HepG2 (cell line): ENCODE results near the gene LYPD4. TPM values are rescaled to one million over a fixed set of nuclear protein-coding genes. Genes with fewer than 3 reads are reported as not detected.
A peak's percentile ranks its signal among the peaks of the same experiment; 100 is the strongest.

ENCODE experiments used
- ATF2 ChIP-seq: sonication (generic); formaldehyde crosslinking; IDR thresholded peaks from 2 replicates; pipeline ENCODE4 v1.4.0; 2020; ENCODE audit warnings: missing genetic modification reagents
- GTF2F1 ChIP-seq: fragments of 150-350 bp; IDR thresholded peaks from 2 replicates; pipeline ENCODE4 v1.6.1; 2014; ENCODE audit warnings: low read length
- HMG20B ChIP-seq: conservative IDR thresholded peaks from 2 replicates; pipeline ENCODE4 v1.6.1; 2016; ENCODE audit warnings: missing genetic modification reagents, missing compliant biosample characterization
- MED1 ChIP-seq: sonication (generic); formaldehyde crosslinking; IDR thresholded peaks from 2 replicates; pipeline ENCODE4 v1.4.0; 2020; ENCODE audit warnings: missing genetic modification reagents
- MIER3 ChIP-seq: IDR thresholded peaks from 2 replicates; pipeline ENCODE4 v1.6.1; 2016; ENCODE audit warnings: missing compliant biosample characterization, borderline replicate concordance
- MIXL1 ChIP-seq: IDR thresholded peaks from 2 replicates; pipeline ENCODE4 v1.6.1; 2016
- MNT ChIP-seq: fragments of 450-650 bp; IDR thresholded peaks from 2 replicates; pipeline ENCODE4 v1.6.1; 2016
- NFKBIZ ChIP-seq: IDR thresholded peaks from 2 replicates; pipeline ENCODE4 v1.6.1; 2018; ENCODE audit warnings: missing genetic modification reagents, missing compliant biosample characterization
- PHF8 ChIP-seq: sonication (generic); formaldehyde crosslinking; IDR thresholded peaks from 2 replicates; pipeline ENCODE4 v1.5.0; 2020; ENCODE audit warnings: missing genetic modification reagents
- PRDM4 ChIP-seq: sonication (generic); formaldehyde crosslinking; IDR thresholded peaks from 2 replicates; pipeline ENCODE4 v1.9.0; 2021; ENCODE audit warnings: missing genetic modification reagents, borderline replicate concordance
- SAFB2 ChIP-seq: sonication (generic); formaldehyde crosslinking; IDR thresholded peaks from 2 replicates; pipeline ENCODE4 v1.5.1; 2020; ENCODE audit warnings: missing genetic modification reagents, low read depth, mild to moderate bottlenecking, borderline replicate concordance
- SALL1 ChIP-seq: sonication (generic); formaldehyde crosslinking; IDR thresholded peaks from 2 replicates; pipeline ENCODE4 v1.8.0; 2022; ENCODE audit warnings: mild to moderate bottlenecking, missing genetic modification reagents
- TBP ChIP-seq: sonication (generic); formaldehyde crosslinking; IDR thresholded peaks from 2 replicates; pipeline ENCODE4 v1.5.0; 2020; ENCODE audit warnings: missing genetic modification reagents
- ZBTB37 ChIP-seq: sonication (generic); formaldehyde crosslinking; IDR thresholded peaks from 2 replicates; pipeline ENCODE4 v1.4.0; 2020; ENCODE audit warnings: mild to moderate bottlenecking, missing genetic modification reagents
- ZFP62 ChIP-seq: sonication (generic); formaldehyde crosslinking; IDR thresholded peaks from 2 replicates; pipeline ENCODE4 v1.4.0; 2020; ENCODE audit warnings: missing genetic modification reagents
- ZMAT5 ChIP-seq: sonication (generic); formaldehyde crosslinking; IDR thresholded peaks from 2 replicates; pipeline ENCODE4 v1.5.0; 2020; ENCODE audit warnings: mild to moderate bottlenecking, low read depth, missing genetic modification reagents, borderline replicate concordance
- ZNF430 ChIP-seq: sonication (generic); formaldehyde crosslinking; IDR thresholded peaks from 2 replicates; pipeline ENCODE4 v1.9.0; 2021; ENCODE audit warnings: mild to moderate bottlenecking, missing genetic modification reagents
- ZNF749 ChIP-seq: sonication (generic); formaldehyde crosslinking; IDR thresholded peaks from 2 replicates; pipeline ENCODE4 v1.8.0; 2022; ENCODE audit warnings: mild to moderate bottlenecking, missing genetic modification reagents, moderate library complexity, borderline replicate concordance
- polyA plus RNA-seq, 8 experiments: library from polyadenylated mRNA; depleted of rRNA in 3 of 8; stranded (reverse) in 7 of 8; unstranded in 1 of 8; fragments of >200 nt; fragmentation: Illumina TruSeq in 4 of 8; extraction: Trizol in 4 of 8; gene quantifications; 2 replicates each; pipeline versions ENCODE4 v1.2.1 to v1.2.3, GENCODE V29; 2011 to 2016; ENCODE audit warnings: low read depth in 4 of 8, missing spikeins in 1 of 8, mixed read lengths in 1 of 8; ENCODE audit not compliant: insufficient read depth in 1 of 8
- total RNA-seq, 5 experiments: library from RNA; depleted of rRNA; stranded (reverse); fragments of >200 nt; fragmentation: Illumina TruSeq; extraction: Trizol; gene quantifications; 2 replicates each; pipeline ENCODE4 v1.2.3, GENCODE V29; 2016; ENCODE audit warnings: low read depth in 1 of 5
- TF ChIP-seq, protein P1 (sequence below): IDR thresholded peaks from 2 replicates; pipeline ENCODE4 v1.6.1; 2018; ENCODE audit warnings: missing genetic modification reagents, mild to moderate bottlenecking, missing compliant biosample characterization
- TF ChIP-seq, protein P2 (sequence below): sonication (generic); formaldehyde crosslinking; IDR thresholded peaks from 2 replicates; pipeline ENCODE4 v1.4.0; 2020; ENCODE audit warnings: mild to moderate bottlenecking, missing genetic modification reagents

Gene LYPD4
- total and polyA plus RNA-seq, 2 of the 13 experiments (the other 11 are each of a cell fraction or from before 2014, with no cell fraction given) = not detected

DNA sequence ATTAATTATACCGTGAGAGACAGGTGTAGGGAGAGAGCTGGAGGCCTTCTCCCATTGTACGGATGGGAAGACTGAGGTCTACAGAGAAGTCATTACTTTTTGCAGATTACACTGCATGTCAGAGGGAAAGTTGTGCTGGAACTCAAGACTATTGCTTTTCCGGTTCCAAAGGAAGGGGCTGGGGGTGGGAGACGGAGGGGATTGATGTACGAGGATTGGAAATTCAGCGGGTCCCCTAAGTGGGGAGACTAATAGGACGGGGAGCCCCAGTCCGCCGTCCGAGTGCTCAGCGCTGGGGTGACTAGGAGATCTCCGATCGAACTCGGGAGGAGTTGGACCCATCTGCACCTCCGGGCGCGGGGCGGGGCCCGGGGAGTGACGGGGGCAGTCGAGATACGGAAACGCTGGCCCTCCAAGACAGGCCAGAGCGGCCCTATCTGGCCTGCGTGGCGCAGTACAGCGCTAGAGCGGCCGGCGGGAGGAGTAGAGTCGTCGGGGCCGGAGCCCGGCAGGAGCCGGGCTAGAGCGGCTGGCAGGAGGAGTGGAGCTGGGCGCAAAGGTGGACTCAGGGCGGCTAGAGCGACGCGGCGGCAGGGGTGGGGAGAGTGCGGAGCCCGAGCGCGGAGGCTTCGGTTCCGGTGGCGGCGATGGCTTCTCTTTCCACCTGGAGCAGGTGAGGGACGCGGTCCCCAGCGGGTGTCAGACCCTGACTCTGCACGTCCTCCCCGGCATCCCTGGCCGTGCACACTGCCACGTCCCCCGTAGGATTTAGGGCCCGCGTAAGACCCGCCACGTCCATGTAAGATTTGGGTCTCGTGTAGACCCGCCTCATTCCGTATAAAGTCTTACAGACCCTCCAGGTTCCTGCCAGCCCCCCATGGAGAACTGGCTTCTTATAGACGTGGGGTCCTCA is 39.6 kb upstream of the LYPD4 start (continued):
- TF ChIP-seq NFKBIZ (CRISPR knock-in tag) = no peak
- peak; percentile 86; the same call in 1 of the 2 replicates for TF ChIP-seq ZNF430 (CRISPR knock-in tag)
- peak; percentile 77 for TF ChIP-seq SALL1 (CRISPR knock-in tag)
- TF ChIP-seq ZNF749 (CRISPR knock-in tag) = peak; percentile 81; the same call in 1 of the 2 replicates
- no peak for TF ChIP-seq PRDM4 (CRISPR knock-in tag)
- TF ChIP-seq MIER3 (CRISPR knock-in tag) = peak; percentile 85; the same call in 1 of the 2 replicates
- peak; percentile 76; the same call in 1 of the 2 replicates for TF ChIP-seq TBP (CRISPR knock-in tag)
- 0 out of 2 replicates have a peak, but pooled peaks have one; percentile 1 for TF ChIP-seq ZBTB37 (CRISPR knock-in tag)
- peak; percentile 46; the same call in 1 of the 2 replicates for TF ChIP-seq SAFB2
- TF ChIP-seq GTF2F1 = no peak
- TF ChIP-seq ZFP62 (CRISPR knock-in tag) = 0 out of 2 replicates have a peak, but pooled peaks have one; percentile 15
- peak; percentile 84 for TF ChIP-seq MED1 (CRISPR knock-in tag)
- TF ChIP-seq HMG20B (CRISPR knock-in tag) = 0 out of 2 replicates have a peak, but pooled peaks have one; percentile 18
- no peak for TF ChIP-seq ZMAT5 (CRISPR knock-in tag)
- no peak for TF ChIP-seq MIXL1 (CRISPR knock-in tag)
- peak; percentile 82 for TF ChIP-seq ATF2
- peak; percentile 62 for TF ChIP-seq PHF8 (CRISPR knock-in tag)
- TF ChIP-seq, protein P1, sequence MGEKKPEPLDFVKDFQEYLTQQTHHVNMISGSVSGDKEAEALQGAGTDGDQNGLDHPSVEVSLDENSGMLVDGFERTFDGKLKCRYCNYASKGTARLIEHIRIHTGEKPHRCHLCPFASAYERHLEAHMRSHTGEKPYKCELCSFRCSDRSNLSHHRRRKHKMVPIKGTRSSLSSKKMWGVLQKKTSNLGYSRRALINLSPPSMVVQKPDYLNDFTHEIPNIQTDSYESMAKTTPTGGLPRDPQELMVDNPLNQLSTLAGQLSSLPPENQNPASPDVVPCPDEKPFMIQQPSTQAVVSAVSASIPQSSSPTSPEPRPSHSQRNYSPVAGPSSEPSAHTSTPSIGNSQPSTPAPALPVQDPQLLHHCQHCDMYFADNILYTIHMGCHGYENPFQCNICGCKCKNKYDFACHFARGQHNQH (CRISPR knock-in tag) = peak; percentile 85
- TF ChIP-seq, protein P2, sequence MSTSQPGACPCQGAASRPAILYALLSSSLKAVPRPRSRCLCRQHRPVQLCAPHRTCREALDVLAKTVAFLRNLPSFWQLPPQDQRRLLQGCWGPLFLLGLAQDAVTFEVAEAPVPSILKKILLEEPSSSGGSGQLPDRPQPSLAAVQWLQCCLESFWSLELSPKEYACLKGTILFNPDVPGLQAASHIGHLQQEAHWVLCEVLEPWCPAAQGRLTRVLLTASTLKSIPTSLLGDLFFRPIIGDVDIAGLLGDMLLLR (CRISPR knock-in tag) = 0 out of 2 replicates have a peak, but pooled peaks have one; percentile 54
- TF ChIP-seq MNT = no peak
